Heart left ventricle (tissue), 13 donors: ENCODE measurements around the gene ZNF319.

Source experiments
- CTCF ChIP-seq, 12 donors: fragments of 200-600 bp; sonication (generic) in 4 of 12; IDR thresholded peaks; one replicate each; pipeline versions ENCODE4 v1.5.0 to v1.8.0; 2018 to 2022; ENCODE audit warnings: antibody characterized with exemption in 12 of 12, mild to moderate bottlenecking in 5 of 12
- POLR2A ChIP-seq, 2 donors: fragments of 450-650 bp; IDR thresholded peaks; one replicate each; pipeline ENCODE4 v1.6.1; 2017; ENCODE audit warnings: antibody characterized with exemption in 2 of 2, mild to moderate bottlenecking in 2 of 2, moderate library complexity in 2 of 2
- donor health status: ischemic (EF 13 %, LVEDD 7.1; RV severe dilation, severe dysfunction).
- donor health status: DM: no; HTN: yes; CAD: no.
- donor health status: DM: no; HTN: no; CAD: no.
- donor health status: ischemic (EF 25% LVEDD 6.9; RV normal size, moderate dysfunction).
- donor health status: ischemic (EF 25% LVEDD 5.7; RV mildly dilated, moderate dysfunction).
- donor health status: ischemic (EF 35%, LVEDD 5.7; RV mildly dilated, moderate dysfunction).
- donor health status: nonischemic (EF 11% LVEDD 7.7; RV severe dilation, severe dysfunction).
- donor health status: DM: yes; HTN: yes; CAD: no.
- donor health status: PGD.
- donor health status: ischemic (EF 29% LVEDD 5.4; RV normal size, mild dysfunction).
- donor health status: nonischemic (EF 23%, LVEDD 6.1; RV moderate dilation, normal function).

- TF ChIP-seq CTCF (IDR thresholded peaks at IDR 0.05) (no peak), POLR2A (IDR thresholded peaks at IDR 0.05) (no peak)
Measured at GRCh38 chr16:58045096-58045495, 44.6 kb upstream of the ZNF319 start.
